GM12878 (cell line): ENCODE results near the gene DLEC1. TPM values are rescaled to one million over a fixed set of nuclear protein-coding genes. Genes with fewer than 3 reads are reported as not detected.

Experiments
- ATAC-seq: fragments of 200-7000 bp; cut with Tn5 transposase; 3 replicates; pipeline ENCODE4 v1.9.1; 2020; ENCODE audit warnings: mild to moderate bottlenecking, moderate library complexity
- BruUV-seq: library from RNA; stranded (reverse); fragments of 400-500 nt; replicated peaks from 2 replicates; lab custom pipeline; 2021; lab: Mats Ljungman, UMichigan
- CTCF ChIA-PET: fragments of 300-600 bp; sonication (Branson Sonifier 250); formaldehyde crosslinking; extraction: SDS; loops from one replicate; lab custom pipeline; 2021; ENCODE audit warnings: inconsistent platforms; lab: Yijun Ruan, JAX
- POLR2A ChIA-PET: fragments of 350-600 bp; formaldehyde crosslinking; extraction: SDS; loops from one replicate; lab custom pipeline; 2021; ENCODE audit warnings: inconsistent platforms; lab: Charles Lee
- RAD21 ChIA-PET: fragments of 300-600 bp; sonication (Branson Sonifier 250); formaldehyde crosslinking; loops from one replicate; lab custom pipeline; 2023; ENCODE audit warnings: antibody characterized with exemption; ENCODE audit not compliant: unreplicated experiment; lab: Charles Lee
- SMC1A ChIA-PET: fragments of 300-600 bp; sonication (Branson Sonifier 250); formaldehyde crosslinking; loops from one replicate; lab custom pipeline; 2023; ENCODE audit not compliant: unreplicated experiment, uncharacterized antibody; lab: Charles Lee
- DNase-seq: peaks from one replicate; pipeline ENCODE4 v3.0.0-alpha.2; 2011; ENCODE audit warnings: low read depth, low spot score
- FAIRE-seq: peaks from 3 replicates; lab custom pipeline; 2011; peaks lifted over from hg19 to GRCh38; lab: Jason Lieb, UNC
- H2AFZ ChIP-seq: 2 replicates; pipeline ENCODE4 v1.6.0; 2011; ENCODE audit warnings: low read depth, low read length, control low read depth; ENCODE audit not compliant: control insufficient read depth
- H3K27ac ChIP-seq: 2 replicates; pipeline ENCODE4 v1.5.1; 2011; ENCODE audit warnings: control low read depth; ENCODE audit not compliant: control insufficient read depth, insufficient read depth
- H3K27me3 ChIP-seq, 2 experiments: replicated peaks in 1 of 2; 2 replicates each; pipeline versions ENCODE4 v1.6.0 to v1.6.1; 2011; ENCODE audit warnings: low read length in 1 of 2; ENCODE audit not compliant: control insufficient read depth in 2 of 2, insufficient read depth in 2 of 2
- H3K36me3 ChIP-seq, 2 experiments: 2 replicates each; pipeline ENCODE4 v1.5.1; 2011; ENCODE audit warnings: low read length in 1 of 2; ENCODE audit not compliant: control insufficient read depth in 2 of 2, insufficient read depth in 2 of 2
- H3K4me1 ChIP-seq: 2 replicates; pipeline ENCODE4 v1.6.1; 2011; ENCODE audit warnings: mild to moderate bottlenecking, low read length, moderate library complexity, mixed read lengths; ENCODE audit not compliant: control insufficient read depth, insufficient read depth
- H3K4me2 ChIP-seq: 2 replicates; pipeline ENCODE4 v1.6.0; 2011; ENCODE audit warnings: control low read depth; ENCODE audit not compliant: control insufficient read depth, insufficient read depth
- H3K4me3 ChIP-seq: fragments of 200-600 bp; sonication (generic); 2 replicates; pipeline ENCODE4 v1.5.1; 2016
- H3K79me2 ChIP-seq: 2 replicates; pipeline ENCODE4 v1.6.0; 2011; ENCODE audit warnings: low read length; ENCODE audit not compliant: control insufficient read depth, insufficient read depth
- H3K9ac ChIP-seq: 2 replicates; pipeline ENCODE4 v1.8.0; 2011; ENCODE audit warnings: low read length, control low read depth, mixed read lengths; ENCODE audit not compliant: control insufficient read depth, insufficient read depth
- H3K9me3 ChIP-seq: replicated peaks from 3 replicates; pipeline ENCODE4 v1.5.1; 2011; ENCODE audit warnings: mild to moderate bottlenecking, low read length; ENCODE audit not compliant: control insufficient read depth, insufficient read depth
- H4K20me1 ChIP-seq: 2 replicates; pipeline ENCODE4 v1.6.0; 2011; ENCODE audit not compliant: control insufficient read depth, insufficient read depth
- EGR1 ChIP-seq, 2 experiments: IDR thresholded peaks; 1 replicate in 1 of 2; 2 replicates in 1 of 2; pipeline ENCODE4 v1.6.1; 2011 to 2012; ENCODE audit warnings: low read depth in 2 of 2, low read length in 2 of 2, borderline replicate concordance in 1 of 2, mild to moderate bottlenecking in 1 of 2, moderate library complexity in 1 of 2
- EZH2 ChIP-seq: IDR thresholded peaks from 2 replicates; pipeline ENCODE4 v1.6.1; 2012; ENCODE audit warnings: low read depth, mild to moderate bottlenecking, control low read depth, inconsistent platforms, low read length, borderline replicate concordance; ENCODE audit not compliant: control insufficient read depth
- IKZF1 ChIP-seq: fragments of 450-650 bp; conservative IDR thresholded peaks from 2 replicates; pipeline ENCODE4 v1.6.1; 2017; ENCODE audit warnings: antibody characterized with exemption, mild to moderate bottlenecking
- NBN ChIP-seq: fragments of 450-650 bp; IDR thresholded peaks from 2 replicates; pipeline ENCODE4 v1.6.1; 2016
- PAX8 ChIP-seq: fragments of 450-650 bp; IDR thresholded peaks from 2 replicates; pipeline ENCODE4 v1.6.1; 2017; ENCODE audit warnings: mild to moderate bottlenecking, moderate library complexity
- RUNX3 ChIP-seq: IDR thresholded peaks from 2 replicates; pipeline ENCODE4 v1.6.1; 2012; ENCODE audit warnings: low read length, inconsistent platforms
- SMARCA5 ChIP-seq: fragments of 450-650 bp; IDR thresholded peaks from 2 replicates; pipeline ENCODE4 v1.6.1; 2017; ENCODE audit warnings: mild to moderate bottlenecking
- SMC3 ChIP-seq: IDR thresholded peaks from 2 replicates; pipeline ENCODE4 v1.6.1; 2011; ENCODE audit warnings: low read length, improper control_type of control experiment, borderline replicate concordance
- TCF3 ChIP-seq: IDR thresholded peaks from 2 replicates; pipeline ENCODE4 v1.6.1; 2012; ENCODE audit warnings: low read depth, mild to moderate bottlenecking, low read length, borderline replicate concordance; ENCODE audit not compliant: insufficient read depth
- USF2 ChIP-seq: IDR thresholded peaks from 2 replicates; pipeline ENCODE4 v1.6.1; 2011; ENCODE audit warnings: low read depth, low read length, improper control_type of control experiment, borderline replicate concordance
- ZNF207 ChIP-seq: fragments of 450-650 bp; IDR thresholded peaks from 2 replicates; pipeline ENCODE4 v1.6.1; 2014; ENCODE audit warnings: antibody characterized with exemption, mild to moderate bottlenecking, borderline replicate concordance
- ZNF384 ChIP-seq: IDR thresholded peaks from 2 replicates; pipeline ENCODE4 v1.6.1; 2012; ENCODE audit warnings: low read depth, mild to moderate bottlenecking, low read length, improper control_type of control experiment, borderline replicate concordance
- ZZZ3 ChIP-seq: IDR thresholded peaks from 2 replicates; pipeline ENCODE4 v1.6.1; 2011; ENCODE audit warnings: low read depth; ENCODE audit not compliant: control insufficient read depth, insufficient read length
- WGBS: methylation state at CpG from one replicate; pipeline ENCODE4 v1.1.6; 2016; ENCODE audit warnings: low lambda C conversion rate; ENCODE audit not compliant: insufficient replicate concordance, insufficient coverage; ENCODE audit errors: missing lambda C conversion rate; 5-methylcytosine and 5-hydroxymethylcytosine counted together
- in situ Hi-C: fragments of 300-500 bp; cut with MboI; formaldehyde crosslinking; loops from 9 replicates; pipeline ENCODE4 v1.14.3; 2018; ENCODE audit warnings: mixed read lengths
- intact Hi-C: fragments of 100-400 bp; cut with micrococcal nuclease; formaldehyde crosslinking; loops from one replicate; pipeline ENCODE4 v1.14.2; 2022; ENCODE audit not compliant: unreplicated experiment
- polyA plus RNA-seq, 11 experiments: library from polyadenylated mRNA; depleted of rRNA in 4 of 11; unstranded in 6 of 11; stranded (reverse) in 5 of 11; fragments of >200 nt; fragmentation: Nextera tagmentation in 4 of 11; fragmentation: Illumina TruSeq in 1 of 11; extraction: Ambion mirVana in 4 of 11; extraction: Trizol in 1 of 11; gene quantifications; 1 replicate in 1 of 11; 2 replicates in 10 of 11; pipeline versions ENCODE4 v1.2.1 to v1.2.3, GENCODE V29; 2011 to 2016; ENCODE audit warnings: inconsistent platforms in 2 of 11, missing spikeins in 2 of 11, low read depth in 1 of 11
- total RNA-seq, 4 experiments: library from RNA; depleted of rRNA in 3 of 4; stranded (reverse); fragments of >200 nt in 3 of 4; fragmentation: Illumina TruSeq in 1 of 4; extraction: Trizol in 1 of 4; gene quantifications; 2 replicates each; pipeline versions ENCODE4 v1.2.1 to v1.2.3, GENCODE V29; 2013 to 2021
- TF ChIP-seq, protein P1 (sequence below): fragments of 450-650 bp; IDR thresholded peaks from 2 replicates; pipeline ENCODE4 v1.6.1; 2016; ENCODE audit warnings: mild to moderate bottlenecking
- TF ChIP-seq, protein P2 (sequence below): IDR thresholded peaks from 2 replicates; pipeline ENCODE4 v1.6.1; 2011; ENCODE audit warnings: borderline replicate concordance, low read depth, mild to moderate bottlenecking, moderate library complexity, mixed read lengths, low read length; ENCODE audit not compliant: insufficient read depth; ENCODE audit errors: extremely low read length

DLEC1 gene
- total and polyA plus RNA-seq, 10 of the 15 experiments (the other 5 are each of a cell fraction or from before 2014, with no cell fraction given): 0.03 to 0.29 (median 0.07) TPM; not detected in 3

DNA sequence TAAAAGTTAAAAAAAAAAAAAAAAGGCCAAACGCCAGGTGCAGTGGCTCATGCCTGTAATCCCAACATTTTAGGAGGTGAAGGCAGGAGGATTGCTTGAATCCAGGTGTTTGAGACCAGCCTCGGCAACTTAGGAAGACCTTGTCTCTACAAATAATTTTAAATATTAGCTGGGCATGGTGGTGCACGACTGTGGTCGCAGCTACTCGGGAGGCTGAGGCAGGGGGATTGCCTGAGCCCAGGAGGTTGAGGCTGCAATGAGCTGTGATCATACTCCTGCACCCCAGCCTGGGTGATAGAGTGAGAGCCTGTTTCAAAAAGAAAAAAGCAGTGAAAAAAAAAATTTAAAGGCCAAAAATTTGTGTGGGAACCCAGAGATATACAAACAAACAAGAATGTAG is 2.7 kb upstream of the DLEC1 start:
- peaks cover 2 to 3% of the 10 kb centered on the region in 2 experiments; a peak in 3 of 4 replicates for H3K27me3 ChIP-seq
- no peak overlapping the region for H3K9ac ChIP-seq
- peaks cover 13% of the 10 kb centered on the region for H3K4me1 ChIP-seq
- DNase-seq (no peak), ATAC-seq (no peak), FAIRE-seq (no peak)
- ChIA-PET RAD21 (no interaction called here), SMC1A (no interaction called here), POLR2A (no interaction called here), CTCF (interaction anchor here (0.7 to 1.0 kb wide), 2 partner anchors 69 to 1239 kb away, joined by 3 to 4 read pairs; no protein-coding TSS in a partner anchor)
- no peak overlapping the region for H3K4me2 ChIP-seq
- no peak for TF ChIP-seq SMC3
- H3K27ac ChIP-seq: no peak overlapping the region
- in situ Hi-C loops (no loop called here), intact Hi-C loops (no loop called here)
- WGBS: 69% methylated on average over 5 of the region's 5 CpGs
- H3K9me3 ChIP-seq: no peaks in the 10 kb centered on the region
- no peak overlapping the region for H3K4me3 ChIP-seq
- BruUV-seq: no TSS peak
- H4K20me1 ChIP-seq: no peaks in the 10 kb centered on the region
- no peak overlapping the region for H2AFZ ChIP-seq
- H3K79me2 ChIP-seq: no peaks in the 10 kb centered on the region
- H3K36me3 ChIP-seq: no peaks in the 10 kb centered on the region

DNA sequence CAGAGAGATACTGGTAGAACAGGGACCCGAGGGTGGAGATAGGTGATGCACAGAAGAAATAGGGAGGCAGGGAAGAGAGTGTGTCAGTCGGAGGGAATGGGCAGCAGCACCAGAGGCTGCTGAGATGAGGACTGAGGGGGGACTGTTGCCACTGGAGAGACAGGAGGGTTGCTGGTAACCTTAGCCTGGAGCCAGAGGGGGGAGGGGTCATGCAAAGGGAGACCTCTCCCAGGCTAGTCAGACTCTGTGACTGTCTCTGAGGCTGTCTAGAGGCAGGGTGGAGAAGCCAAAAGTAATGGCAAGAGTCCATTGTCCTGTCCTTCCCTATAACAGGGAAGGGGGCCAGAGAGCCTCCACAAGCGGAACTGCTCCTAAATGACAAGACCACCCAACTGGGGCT is 2.1 kb upstream of the DLEC1 start:
- H3K27ac ChIP-seq: no peak overlapping the region
- 22% methylated on average over 3 of the region's 3 CpGs for WGBS
- ATAC-seq: no peak
- ChIA-PET RAD21 (no interaction called here), POLR2A (no interaction called here), CTCF (interaction anchor here (1.0 kb wide), 1 partner anchor 70 kb away, joined by 3 read pairs; no protein-coding TSS in a partner anchor), SMC1A (no interaction called here)
- no TSS peak for BruUV-seq
- no peaks in the 10 kb centered on the region for H3K79me2 ChIP-seq
- in situ Hi-C loops: no loop called here
- H3K9ac ChIP-seq: no peak overlapping the region
- H3K9me3 ChIP-seq: no peaks in the 10 kb centered on the region
- intact Hi-C loops: no loop called here
- FAIRE-seq: no peak
- H3K4me2 ChIP-seq: no peak overlapping the region
- peaks cover 0 to 3% of the 10 kb centered on the region in 2 experiments; a peak in 2 of 4 replicates for H3K27me3 ChIP-seq
- H3K4me1 ChIP-seq: peaks cover 13% of the 10 kb centered on the region
- no peak overlapping the region for H3K4me3 ChIP-seq
- H4K20me1 ChIP-seq: no peaks in the 10 kb centered on the region
- H2AFZ ChIP-seq: no peak overlapping the region
- DNase-seq: no peak
- H3K36me3 ChIP-seq: no peaks in the 10 kb centered on the region
- TF ChIP-seq ZNF384: no peak
- no peak for TF ChIP-seq IKZF1
- TF ChIP-seq ZNF207: no peak
- TF ChIP-seq TCF3: no peak
- TF ChIP-seq SMARCA5: no peak
- no peak for TF ChIP-seq RUNX3
- TF ChIP-seq, protein P1, sequence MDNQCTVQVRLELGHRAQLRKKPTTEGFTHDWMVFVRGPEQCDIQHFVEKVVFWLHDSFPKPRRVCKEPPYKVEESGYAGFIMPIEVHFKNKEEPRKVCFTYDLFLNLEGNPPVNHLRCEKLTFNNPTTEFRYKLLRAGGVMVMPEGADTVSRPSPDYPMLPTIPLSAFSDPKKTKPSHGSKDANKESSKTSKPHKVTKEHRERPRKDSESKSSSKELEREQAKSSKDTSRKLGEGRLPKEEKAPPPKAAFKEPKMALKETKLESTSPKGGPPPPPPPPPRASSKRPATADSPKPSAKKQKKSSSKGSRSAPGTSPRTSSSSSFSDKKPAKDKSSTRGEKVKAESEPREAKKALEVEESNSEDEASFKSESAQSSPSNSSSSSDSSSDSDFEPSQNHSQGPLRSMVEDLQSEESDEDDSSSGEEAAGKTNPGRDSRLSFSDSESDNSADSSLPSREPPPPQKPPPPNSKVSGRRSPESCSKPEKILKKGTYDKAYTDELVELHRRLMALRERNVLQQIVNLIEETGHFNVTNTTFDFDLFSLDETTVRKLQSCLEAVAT: no peak
- TF ChIP-seq USF2: no peak
- TF ChIP-seq NBN: no peak
- TF ChIP-seq EGR1 (IDR thresholded peaks at IDR 0.05; ENCODE audit: borderline replicate concordance in 1 of 2, low read depth in 2 of 2, low read length in 2 of 2): no peak
- TF ChIP-seq PAX8: no peak
- TF ChIP-seq, protein P2, sequence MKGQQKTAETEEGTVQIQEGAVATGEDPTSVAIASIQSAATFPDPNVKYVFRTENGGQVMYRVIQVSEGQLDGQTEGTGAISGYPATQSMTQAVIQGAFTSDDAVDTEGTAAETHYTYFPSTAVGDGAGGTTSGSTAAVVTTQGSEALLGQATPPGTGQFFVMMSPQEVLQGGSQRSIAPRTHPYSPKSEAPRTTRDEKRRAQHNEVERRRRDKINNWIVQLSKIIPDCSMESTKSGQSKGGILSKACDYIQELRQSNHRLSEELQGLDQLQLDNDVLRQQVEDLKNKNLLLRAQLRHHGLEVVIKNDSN: no peak
- no peak for TF ChIP-seq ZZZ3
- no peak for TF ChIP-seq EZH2
